Sigmoid colon (tissue), 7 donors: ENCODE data around the gene KCNJ14. TPM values are rescaled to one million over a fixed set of nuclear protein-coding genes. Genes with fewer than 3 reads are reported as not detected.

Experiments
- DNase-seq: peaks from one replicate; pipeline ENCODE4 v3.0.0-alpha.2; 2019
- H3K27ac ChIP-seq, 4 donors: fragments of 200-600 bp; sonication (generic); one replicate each; pipeline ENCODE4 v1.5.1; 2016 to 2019; ENCODE audit warnings: mild to moderate bottlenecking in 1 of 4
- H3K27me3 ChIP-seq, 3 donors: fragments of 200-600 bp; sonication (generic); one replicate each; pipeline ENCODE4 v1.5.1; 2019; ENCODE audit warnings: mild to moderate bottlenecking in 1 of 3
- H3K36me3 ChIP-seq, 4 donors: fragments of 200-600 bp; sonication (generic); one replicate each; pipeline ENCODE4 v1.5.1; 2016 to 2019
- H3K4me1 ChIP-seq, 4 donors: fragments of 200-600 bp; sonication (generic); one replicate each; pipeline ENCODE4 v1.5.1; 2017 to 2019
- H3K4me3 ChIP-seq, 4 donors: fragments of 200-600 bp; sonication (generic); one replicate each; pipeline ENCODE4 v1.5.1; 2017 to 2019; ENCODE audit warnings: mild to moderate bottlenecking in 2 of 4, moderate library complexity in 1 of 4
- H3K9me3 ChIP-seq, 4 donors: fragments of 200-600 bp in 3 of 4; sonication (generic) in 3 of 4; one replicate each; pipeline versions ENCODE4 v1.5.1 to v1.6.1; 2013 to 2019
- EP300 ChIP-seq, 4 donors: sonication (generic); formaldehyde crosslinking; IDR thresholded peaks; one replicate each; pipeline ENCODE4 v1.6.1; 2017; ENCODE audit warnings: antibody characterized with exemption in 4 of 4
- POLR2A ChIP-seq, 2 donors: fragments of 450-650 bp; IDR thresholded peaks; one replicate each; pipeline ENCODE4 v1.6.1; 2016; ENCODE audit warnings: antibody characterized with exemption in 2 of 2, mild to moderate bottlenecking in 2 of 2, moderate library complexity in 2 of 2
- POLR2AphosphoS5 ChIP-seq, 4 donors: sonication (generic); formaldehyde crosslinking; IDR thresholded peaks; one replicate each; pipeline ENCODE4 v1.6.1; 2017; ENCODE audit warnings: antibody characterized with exemption in 4 of 4
- WGBS, 2 donors: extraction: QIAGEN DNeasy Blood & Tissue Kit; methylation state at CpG; one replicate each; pipeline ENCODE4 v1.1.7; 2013; 5-methylcytosine and 5-hydroxymethylcytosine counted together
- intact Hi-C: fragments of 100-400 bp; cut with DNase I; formaldehyde crosslinking; loops from one replicate; pipeline ENCODE4 v1.15.1; 2023
- polyA plus RNA-seq, 3 donors: library from polyadenylated mRNA; stranded (reverse); fragments of 200-250 nt; gene quantifications; one replicate each; pipeline ENCODE4 v1.2.3, GENCODE V29; 2013
- total RNA-seq, 4 donors: library from RNA; depleted of rRNA; stranded (reverse); fragments of >200 nt; gene quantifications; one replicate each; pipeline ENCODE4 v1.1.0, GENCODE V29; 2016
- TF ChIP-seq, protein P1 (sequence below), 4 experiments: fragments of 450-650 bp in 3 of 4; fragments of 200-600 bp in 1 of 4; IDR thresholded peaks; one replicate each; pipeline ENCODE4 v1.5.1; 2016 to 2019; ENCODE audit warnings: antibody characterized with exemption in 4 of 4, mild to moderate bottlenecking in 3 of 4, moderate library complexity in 2 of 4
- donor health status: healthy with polysubstance abuse.
- donor health status: Bipolar disorder and iron deficiency.
- donor health status: healthy.

The KCNJ14 gene
- total and polyA plus RNA-seq, 7 donors: under 0.01 to 1.4 (median 0.44) TPM; not detected in 1

- H3K9me3 ChIP-seq: no peaks in the 10 kb centered on the region
- H3K36me3 ChIP-seq: no peaks in the 10 kb centered on the region
- WGBS, 2 donors: 52 to 79% methylated on average over 7 of the region's 7 CpGs
- H3K27me3 ChIP-seq: peaks cover 20 to 41% (median 40%) of the 10 kb centered on the region in 3 donors
- H3K4me3 ChIP-seq: no peak overlapping the region
- no peak for DNase-seq
- H3K4me1 ChIP-seq: peaks cover 0 to 13% (median 8%) of the 10 kb centered on the region in 4 donors
- no peak overlapping the region for H3K27ac ChIP-seq
- TF ChIP-seq POLR2A (IDR thresholded peaks at IDR 0.05) (no peak), EP300 (IDR thresholded peaks at IDR 0.05) (no peak), POLR2AphosphoS5 (IDR thresholded peaks at IDR 0.05) (no peak)
- TF ChIP-seq, protein P1, sequence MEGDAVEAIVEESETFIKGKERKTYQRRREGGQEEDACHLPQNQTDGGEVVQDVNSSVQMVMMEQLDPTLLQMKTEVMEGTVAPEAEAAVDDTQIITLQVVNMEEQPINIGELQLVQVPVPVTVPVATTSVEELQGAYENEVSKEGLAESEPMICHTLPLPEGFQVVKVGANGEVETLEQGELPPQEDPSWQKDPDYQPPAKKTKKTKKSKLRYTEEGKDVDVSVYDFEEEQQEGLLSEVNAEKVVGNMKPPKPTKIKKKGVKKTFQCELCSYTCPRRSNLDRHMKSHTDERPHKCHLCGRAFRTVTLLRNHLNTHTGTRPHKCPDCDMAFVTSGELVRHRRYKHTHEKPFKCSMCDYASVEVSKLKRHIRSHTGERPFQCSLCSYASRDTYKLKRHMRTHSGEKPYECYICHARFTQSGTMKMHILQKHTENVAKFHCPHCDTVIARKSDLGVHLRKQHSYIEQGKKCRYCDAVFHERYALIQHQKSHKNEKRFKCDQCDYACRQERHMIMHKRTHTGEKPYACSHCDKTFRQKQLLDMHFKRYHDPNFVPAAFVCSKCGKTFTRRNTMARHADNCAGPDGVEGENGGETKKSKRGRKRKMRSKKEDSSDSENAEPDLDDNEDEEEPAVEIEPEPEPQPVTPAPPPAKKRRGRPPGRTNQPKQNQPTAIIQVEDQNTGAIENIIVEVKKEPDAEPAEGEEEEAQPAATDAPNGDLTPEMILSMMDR (IDR thresholded peaks at IDR 0.05): no peak
- intact Hi-C loops: no loop called here
Measured at GRCh38 chr19:48417421-48417820, 38.0 kb upstream of the KCNJ14 start.

GRCh38 chr19:48418317-48419064 is 36.9 kb upstream of the KCNJ14 start:
- DNase-seq: no peak
- H3K36me3 ChIP-seq: no peaks in the 10 kb centered on the region
- H3K4me1 ChIP-seq: peaks cover 0 to 13% (median 8%) of the 10 kb centered on the region in 4 donors
- H3K9me3 ChIP-seq: no peaks in the 10 kb centered on the region
- H3K4me3 ChIP-seq: no peak overlapping the region
- H3K27ac ChIP-seq: no peak overlapping the region
- 73 to 77% methylated on average over 6 of the region's 6 CpGs for WGBS, 2 donors
- TF ChIP-seq POLR2AphosphoS5 (IDR thresholded peaks at IDR 0.05): no peak
- TF ChIP-seq EP300 (IDR thresholded peaks at IDR 0.05): no peak
- TF ChIP-seq POLR2A (IDR thresholded peaks at IDR 0.05): no peak
- peaks cover 20 to 40% (median 40%) of the 10 kb centered on the region in 3 donors for H3K27me3 ChIP-seq
- intact Hi-C loops: no loop called here

DNA sequence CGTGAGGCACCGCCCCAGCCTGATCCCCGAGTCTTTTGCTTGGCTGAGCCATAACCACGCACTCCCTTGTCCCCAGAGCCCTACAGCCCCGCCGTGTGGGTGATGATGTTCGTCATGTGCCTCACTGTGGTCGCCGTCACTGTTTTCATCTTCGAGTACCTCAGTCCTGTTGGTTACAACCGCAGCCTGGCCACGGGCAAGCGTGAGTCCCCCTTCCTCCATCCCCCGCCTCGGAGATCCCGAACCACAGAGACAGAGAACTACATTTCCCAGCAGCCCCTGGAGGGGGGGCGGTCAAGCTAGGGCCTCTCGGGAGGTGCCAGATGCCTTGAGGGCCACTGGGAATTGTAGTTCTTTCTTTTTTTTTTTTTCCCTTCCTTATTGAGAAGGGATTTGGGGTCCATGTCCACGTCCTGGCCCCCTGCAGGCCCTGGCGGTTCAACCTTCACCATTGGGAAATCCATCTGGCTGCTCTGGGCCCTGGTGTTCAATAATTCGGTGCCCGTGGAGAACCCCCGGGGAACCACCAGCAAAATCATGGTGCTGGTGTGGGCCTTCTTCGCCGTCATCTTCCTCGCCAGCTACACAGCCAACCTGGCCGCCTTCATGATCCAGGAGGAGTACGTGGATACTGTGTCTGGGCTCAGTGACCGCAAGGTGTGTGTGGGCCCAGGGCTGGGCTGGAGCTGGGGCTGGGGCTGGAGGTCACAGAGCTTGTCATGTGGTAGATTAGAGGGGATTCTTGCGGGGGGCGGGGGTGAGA is 36.0 kb upstream of the KCNJ14 start:
- Histone ChIP-seq H3K27ac (no peak overlapping the region), H3K27me3 (peaks cover 18 to 32% (median 32%) of the 10 kb centered on the region in 3 donors), H3K4me3 (no peak overlapping the region), H3K36me3 (no peaks in the 10 kb centered on the region), H3K9me3 (no peaks in the 10 kb centered on the region), H3K4me1 (peaks cover 0 to 12% (median 8%) of the 10 kb centered on the region in 4 donors)
- intact Hi-C loops: no loop called here
- 62 to 78% methylated on average over 31 of the region's 31 CpGs for WGBS, 2 donors
- TF ChIP-seq, protein P1 (IDR thresholded peaks at IDR 0.05): no peak
- no peak for TF ChIP-seq POLR2AphosphoS5 (IDR thresholded peaks at IDR 0.05)
- TF ChIP-seq POLR2A (IDR thresholded peaks at IDR 0.05): no peak
- no peak for TF ChIP-seq EP300 (IDR thresholded peaks at IDR 0.05)
- DNase-seq: peak; percentile 71

DNA sequence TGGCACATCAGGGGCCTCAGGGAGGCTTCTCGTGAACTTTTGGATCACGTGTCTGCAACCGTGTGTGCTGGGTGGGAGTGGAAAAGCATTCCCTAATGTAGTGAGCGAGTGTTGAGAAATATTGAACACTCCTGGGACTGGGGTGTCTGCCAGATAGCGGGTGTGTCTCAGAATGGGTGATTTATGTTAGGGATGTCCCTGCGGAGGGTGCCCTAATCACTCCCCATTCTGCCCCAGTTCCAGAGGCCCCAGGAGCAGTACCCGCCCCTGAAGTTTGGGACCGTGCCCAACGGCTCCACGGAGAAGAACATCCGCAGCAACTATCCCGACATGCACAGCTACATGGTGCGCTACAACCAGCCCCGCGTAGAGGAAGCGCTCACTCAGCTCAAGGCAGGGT is 33.8 kb upstream of the KCNJ14 start:
- Histone ChIP-seq H3K4me1 (no peaks in the 10 kb centered on the region), H3K4me3 (no peak overlapping the region), H3K27me3 (peaks cover 0 to 12% (median 10%) of the 10 kb centered on the region in 3 donors), H3K27ac (no peak overlapping the region), H3K9me3 (no peaks in the 10 kb centered on the region), H3K36me3 (no peaks in the 10 kb centered on the region)
- 57 to 79% methylated on average over 16 of the region's 16 CpGs for WGBS, 2 donors
- no peak for DNase-seq
- TF ChIP-seq POLR2A (IDR thresholded peaks at IDR 0.05) (no peak), POLR2AphosphoS5 (IDR thresholded peaks at IDR 0.05) (no peak), EP300 (IDR thresholded peaks at IDR 0.05) (no peak)
- TF ChIP-seq, protein P1 (IDR thresholded peaks at IDR 0.05): no peak
- intact Hi-C loops: no loop called here

DNA sequence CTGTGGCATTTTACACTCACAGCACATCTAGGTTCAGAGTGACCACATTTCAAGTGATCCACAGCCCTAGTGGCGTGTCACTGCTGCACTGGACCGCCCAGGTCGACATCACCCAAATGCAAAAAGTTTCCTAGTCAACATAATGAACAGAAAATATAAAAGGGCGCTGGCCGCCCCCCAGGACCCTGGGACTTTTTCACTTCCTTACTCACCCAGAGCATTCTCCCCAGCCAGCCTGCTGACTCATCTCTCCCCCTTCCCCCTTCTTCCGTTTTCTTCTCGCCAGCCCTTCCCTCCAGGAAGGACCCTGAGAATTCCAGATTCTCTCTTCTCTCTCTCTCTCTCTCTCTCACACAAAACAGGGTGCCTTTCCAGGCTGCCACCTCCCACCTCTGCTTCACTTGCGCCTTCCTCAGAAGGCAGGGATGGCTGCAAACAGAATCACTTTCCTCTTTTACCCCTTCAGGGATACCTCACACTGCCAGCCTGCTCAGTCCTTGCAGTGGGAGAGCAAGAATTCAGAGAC is 30.6 kb upstream of the KCNJ14 start:
- H3K27me3 ChIP-seq: no peaks in the 10 kb centered on the region
- H3K27ac ChIP-seq: no peak overlapping the region
- 25 to 29% methylated on average over 8 of the region's 8 CpGs for WGBS, 2 donors
- H3K36me3 ChIP-seq: no peaks in the 10 kb centered on the region
- no peak for DNase-seq
- intact Hi-C loops: no loop called here
- H3K9me3 ChIP-seq: no peaks in the 10 kb centered on the region
- no peak overlapping the region for H3K4me3 ChIP-seq
- TF ChIP-seq, protein P1 (IDR thresholded peaks at IDR 0.05): no peak
- no peak for TF ChIP-seq EP300 (IDR thresholded peaks at IDR 0.05)
- no peak for TF ChIP-seq POLR2AphosphoS5 (IDR thresholded peaks at IDR 0.05)
- TF ChIP-seq POLR2A (IDR thresholded peaks at IDR 0.05): no peak
- no peaks in the 10 kb centered on the region for H3K4me1 ChIP-seq
